ENCODE data around the gene STRC. TPM values are rescaled to one million over a fixed set of nuclear protein-coding genes. Genes with fewer than 3 reads are reported as not detected.
"Not testable (repeated sequence)": the region's sequence is repeated elsewhere in the genome, so short reads cannot be mapped to it uniquely, and the experiment has no call there.

Gene STRC
- total and polyA plus RNA-seq, 2 donors (not counting 3 experiments of a cell fraction or from before 2014, with no cell fraction given): 0.10 TPM; not detected in 1

GRCh38 chr15:43626937-43627336, 8.3 kb upstream of the STRC start:
- POLR2A ChIA-PET; H3K27me3 ChIP-seq (ENCODE audit: control insufficient read depth in 2 of 2, insufficient read depth in 2 of 2, low read length in 2 of 2); H3K9me3 ChIP-seq (replicated peaks; ENCODE audit: control insufficient read depth, insufficient read depth, low read length); FAIRE-seq; H3K36me3 ChIP-seq (ENCODE audit: control insufficient read depth in 2 of 2, extremely low read depth in 1 of 2, insufficient read depth in 2 of 2, low read length in 2 of 2); BruUV-seq (replicated peaks); dilution Hi-C loops (cut with MboI; ENCODE audit: extremely low pct_ligation_motif_present, low sequenced_read_pairs); H3K4me2 ChIP-seq (ENCODE audit: insufficient read depth, low read length); H3K27ac ChIP-seq (ENCODE audit: insufficient read depth, low read depth, low read length); CTCF ChIA-PET; DNase-seq (ENCODE audit: low read depth, low spot score); H3K4me1 ChIP-seq (ENCODE audit: control insufficient read depth, extremely low read depth, insufficient read depth, low read length); H4K20me1 ChIP-seq (replicated peaks; ENCODE audit: control insufficient read depth, extremely low read depth, insufficient read depth, low read length); H3K9ac ChIP-seq (replicated peaks; ENCODE audit: extremely low read depth, insufficient read depth, low read length); H2AFZ ChIP-seq (ENCODE audit: low read depth, low read length); intact Hi-C loops (cut with micrococcal nuclease); H3K9me1 ChIP-seq (replicated peaks; ENCODE audit: control insufficient read depth, extremely low read depth, insufficient read depth, low read length); H3K79me2 ChIP-seq (ENCODE audit: control insufficient read depth, insufficient read depth, low read length); H3K4me3 ChIP-seq (replicated peaks in 1 of 3; ENCODE audit: insufficient read depth in 1 of 3, low read depth in 1 of 3, low read length in 3 of 3): not testable (repeated sequence)

GRCh38 chr15:43625106-43625505, 6.5 kb upstream of the STRC start:
- Histone ChIP-seq H2AFZ (ENCODE audit: low read depth, low read length) (no peak overlapping the region), H3K4me2 (ENCODE audit: insufficient read depth, low read length) (no peak overlapping the region), H3K9me1 (replicated peaks; ENCODE audit: control insufficient read depth, extremely low read depth, insufficient read depth, low read length) (no peaks in the 10 kb centered on the region), H3K79me2 (ENCODE audit: control insufficient read depth, insufficient read depth, low read length) (no peaks in the 10 kb centered on the region), H3K9ac (replicated peaks; ENCODE audit: extremely low read depth, insufficient read depth, low read length) (no peak overlapping the region), H3K9me3 (replicated peaks; ENCODE audit: control insufficient read depth, insufficient read depth, low read length) (no peaks in the 10 kb centered on the region), H3K4me3 (replicated peaks in 1 of 3; ENCODE audit: insufficient read depth in 1 of 3, low read depth in 1 of 3, low read length in 3 of 3) (no peak overlapping the region), H3K27me3 (ENCODE audit: control insufficient read depth in 2 of 2, insufficient read depth in 2 of 2, low read length in 2 of 2) (no peaks in the 10 kb centered on the region), H4K20me1 (replicated peaks; ENCODE audit: control insufficient read depth, extremely low read depth, insufficient read depth, low read length) (no peaks in the 10 kb centered on the region), H3K4me1 (ENCODE audit: control insufficient read depth, extremely low read depth, insufficient read depth, low read length) (no peaks in the 10 kb centered on the region), H3K36me3 (ENCODE audit: control insufficient read depth in 2 of 2, extremely low read depth in 1 of 2, insufficient read depth in 2 of 2, low read length in 2 of 2) (no peaks in the 10 kb centered on the region), H3K27ac (ENCODE audit: insufficient read depth, low read depth, low read length) (no peak overlapping the region)
- FAIRE-seq (no peak), DNase-seq (ENCODE audit: low read depth, low spot score) (no peak)
- TF ChIP-seq MAX (IDR thresholded peaks at IDR 0.05; ENCODE audit: insufficient read depth, insufficient read length): no peak
- TF ChIP-seq EZH2 (IDR thresholded peaks at IDR 0.05; ENCODE audit: borderline replicate concordance, low read depth, low read length, severe bottlenecking): no peak
- TF ChIP-seq FOS (IDR thresholded peaks at IDR 0.05; ENCODE audit: borderline replicate concordance, insufficient read depth, low read length): no peak
- TF ChIP-seq GATA2 (IDR thresholded peaks at IDR 0.05; ENCODE audit: insufficient read depth, insufficient read length, low read depth, low read length): no peak
- TF ChIP-seq MYC (IDR thresholded peaks at IDR 0.05; ENCODE audit: low read depth, low read length): no peak
- intact Hi-C loops (cut with micrococcal nuclease): no loop called here
- ChIA-PET POLR2A (no interaction called here), CTCF (no interaction called here)
- dilution Hi-C loops (cut with MboI; ENCODE audit: extremely low pct_ligation_motif_present, low sequenced_read_pairs): no loop called here
- BruUV-seq (replicated peaks): no TSS peak

GRCh38 chr15:43622068-43622799, 3.6 kb upstream of the STRC start:
- H3K27me3 ChIP-seq (ENCODE audit: control insufficient read depth in 2 of 2, insufficient read depth in 2 of 2, low read length in 2 of 2); H3K9me1 ChIP-seq (replicated peaks; ENCODE audit: control insufficient read depth, extremely low read depth, insufficient read depth, low read length); POLR2A ChIA-PET; H3K9me3 ChIP-seq (replicated peaks; ENCODE audit: control insufficient read depth, insufficient read depth, low read length); H3K27ac ChIP-seq (ENCODE audit: insufficient read depth, low read depth, low read length); DNase-seq (ENCODE audit: low read depth, low spot score); H4K20me1 ChIP-seq (replicated peaks; ENCODE audit: control insufficient read depth, extremely low read depth, insufficient read depth, low read length); CTCF ChIA-PET; H3K36me3 ChIP-seq (ENCODE audit: control insufficient read depth in 2 of 2, extremely low read depth in 1 of 2, insufficient read depth in 2 of 2, low read length in 2 of 2); FAIRE-seq; H2AFZ ChIP-seq (ENCODE audit: low read depth, low read length); H3K9ac ChIP-seq (replicated peaks; ENCODE audit: extremely low read depth, insufficient read depth, low read length); H3K4me2 ChIP-seq (ENCODE audit: insufficient read depth, low read length); dilution Hi-C loops (cut with MboI; ENCODE audit: extremely low pct_ligation_motif_present, low sequenced_read_pairs); H3K79me2 ChIP-seq (ENCODE audit: control insufficient read depth, insufficient read depth, low read length); H3K4me1 ChIP-seq (ENCODE audit: control insufficient read depth, extremely low read depth, insufficient read depth, low read length); intact Hi-C loops (cut with micrococcal nuclease); BruUV-seq (replicated peaks); H3K4me3 ChIP-seq (replicated peaks in 1 of 3; ENCODE audit: insufficient read depth in 1 of 3, low read depth in 1 of 3, low read length in 3 of 3): not testable (repeated sequence)

Data from endothelial cell of umbilical vein (primary cell).